NOMO-1 (cell line): Measurements from ENCODE around the gene DPEP2.
"Not testable (repeated sequence)": the region's sequence is repeated elsewhere in the genome, so short reads cannot be mapped to it uniquely, and the experiment has no call there.

Experiments used
- DNase-seq, 2 experiments: peaks; one replicate each; lab custom pipeline; 2025; ENCODE audit not compliant: unreplicated experiment in 2 of 2; lab: John Stamatoyannopoulos, UW

DPEP2 gene

GRCh38 chr16:68009157-68009735, 10.0 kb upstream of the DPEP2 start:
- no peak for DNase-seq

- peak; percentile 76 to 96 for DNase-seq
Measured at GRCh38 chr16:68005786-68006286, 6.6 kb upstream of the DPEP2 start.

- no peak for DNase-seq
Measured at GRCh38 chr16:68005211-68005610, 5.9 kb upstream of the DPEP2 start.

DNA sequence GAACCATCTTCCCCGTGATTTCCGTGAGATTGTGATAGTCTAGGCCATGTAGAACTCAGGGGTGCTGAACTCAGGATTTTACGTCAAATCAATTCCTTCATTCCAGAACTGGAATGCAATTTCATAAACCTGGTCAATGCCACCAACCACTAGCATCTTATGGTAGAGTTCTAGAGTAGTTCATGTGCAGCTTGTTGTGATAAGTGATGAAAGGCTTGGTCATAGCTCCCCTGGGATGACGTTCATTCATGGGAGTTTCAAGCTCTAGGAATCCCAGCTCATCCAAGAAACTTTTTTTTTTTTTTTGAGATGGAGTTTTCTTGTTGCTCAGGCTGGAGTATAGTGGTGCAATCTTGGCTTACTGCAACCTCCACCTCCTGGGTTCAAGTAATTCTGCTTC, 3.7 kb upstream of the DPEP2 start:
- no peak for DNase-seq

- no peak for DNase-seq
Measured at GRCh38 chr16:68000450-68000849, 1.2 kb upstream of the DPEP2 start.

DNA sequence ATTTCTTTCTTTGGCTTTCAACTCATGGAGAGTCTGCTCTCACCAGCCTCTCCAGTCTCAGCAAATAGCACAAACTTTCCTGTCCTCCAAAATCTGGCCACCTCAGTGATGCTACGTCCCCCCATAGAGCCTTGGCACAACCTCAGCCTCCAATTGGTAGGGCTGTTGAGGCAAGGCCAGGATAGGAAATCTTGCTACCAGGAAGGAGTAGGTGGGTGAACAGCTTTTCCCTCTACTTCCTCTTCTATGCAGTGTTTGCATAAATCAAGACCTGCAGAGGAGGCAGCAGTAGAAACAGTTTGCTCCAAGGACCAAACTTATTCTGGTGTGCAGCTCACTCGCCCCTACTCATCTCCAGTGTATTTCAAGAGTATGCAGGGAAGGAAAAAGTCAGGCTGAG, 701 bp upstream of the DPEP2 start:
- DNase-seq = peak; percentile 45 to 58

DNA sequence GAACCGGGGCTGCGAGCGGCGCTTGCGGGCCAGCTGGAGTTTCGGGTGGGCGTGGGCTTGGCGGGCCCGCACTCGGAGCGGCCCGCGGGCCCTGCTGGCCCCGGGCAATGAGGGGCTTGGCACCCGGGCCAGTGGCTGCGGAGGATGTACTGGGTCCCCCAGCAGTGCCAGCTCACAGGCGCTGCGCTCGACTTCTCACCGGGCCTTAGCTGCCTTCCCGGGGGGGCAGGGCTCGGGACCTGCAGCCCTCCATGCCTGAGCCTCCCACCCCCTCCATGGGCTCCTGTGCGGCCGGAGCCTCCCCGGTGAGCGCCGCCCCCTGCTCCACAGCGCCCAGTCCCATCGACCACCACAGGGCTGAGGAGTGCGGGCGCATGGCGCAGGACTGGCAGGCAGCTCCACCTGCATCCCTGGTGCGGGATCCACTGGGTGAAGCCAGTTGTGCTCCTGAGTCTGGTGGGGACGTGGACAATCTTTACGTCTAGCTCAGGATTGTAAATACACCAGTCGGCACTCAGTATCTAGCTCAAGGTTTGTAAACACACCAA, 979 bp downstream of the DPEP2 start:
- not testable (repeated sequence) for DNase-seq

DNA sequence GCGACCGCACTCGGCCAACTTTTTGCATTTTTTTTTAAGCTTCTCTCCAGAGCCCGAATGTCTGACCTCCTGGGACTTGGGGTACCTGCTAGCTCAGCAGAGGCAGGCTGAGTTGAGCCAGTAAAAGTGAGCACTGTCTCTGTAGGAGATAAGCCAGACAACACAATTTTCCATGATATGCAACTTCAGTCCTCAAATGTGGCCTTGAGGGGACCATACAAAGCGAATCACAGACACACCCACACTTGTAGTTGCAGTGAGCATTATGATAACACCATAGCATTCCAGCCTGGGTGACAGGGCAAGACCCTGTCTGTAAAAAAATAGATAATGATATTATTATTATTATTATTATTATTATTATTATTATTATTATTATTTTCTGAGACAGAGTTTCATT, 2.6 kb downstream of the DPEP2 start:
- no peak for DNase-seq

DNA sequence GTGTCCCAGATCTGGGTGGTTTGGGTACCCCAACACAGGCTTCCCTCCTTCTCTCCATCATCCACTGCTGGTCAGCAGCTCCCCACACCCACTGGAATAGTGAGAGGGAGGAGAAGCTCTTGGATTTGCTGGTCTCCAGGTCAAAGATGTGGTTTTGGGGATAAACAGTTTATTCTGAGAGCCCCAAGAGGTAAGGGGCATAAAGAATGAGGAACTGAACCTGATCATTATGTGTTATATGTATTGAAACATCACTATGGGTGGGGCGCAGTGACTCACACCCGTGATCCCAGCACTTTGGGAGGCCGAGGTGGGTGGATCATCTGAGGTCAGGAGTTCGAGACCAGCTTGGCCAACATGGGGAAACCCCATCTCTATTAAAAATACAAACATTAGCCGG, 3.9 kb downstream of the DPEP2 start:
- DNase-seq = peak; percentile 65 to 74

DNA sequence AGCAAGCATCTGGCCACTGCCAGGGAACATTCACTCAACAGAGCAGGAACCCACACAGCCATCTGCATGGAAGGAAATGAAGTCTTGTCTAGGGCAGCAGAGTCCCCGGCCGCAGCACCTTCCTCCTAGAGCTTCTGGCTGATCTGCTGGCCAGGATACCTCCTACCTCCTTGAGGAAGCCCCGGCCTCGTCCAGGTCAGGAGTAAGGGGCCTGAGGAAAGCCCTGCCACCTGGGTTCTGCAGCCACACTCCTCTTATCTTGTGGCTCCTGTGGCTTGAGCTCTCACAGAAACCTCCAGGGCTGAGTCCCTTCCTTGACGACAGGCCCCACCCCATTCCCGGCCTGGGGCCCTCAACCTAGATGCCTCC, 5.3 kb downstream of the DPEP2 start:
- not testable (repeated sequence) for DNase-seq

GRCh38 chr16:67993207-67994039, 5.9 kb downstream of the DPEP2 start:
- peak; percentile 85 to 91 for DNase-seq

- no peak for DNase-seq
Measured at GRCh38 chr16:67992661-67993206, 6.5 kb downstream of the DPEP2 start.

DNA sequence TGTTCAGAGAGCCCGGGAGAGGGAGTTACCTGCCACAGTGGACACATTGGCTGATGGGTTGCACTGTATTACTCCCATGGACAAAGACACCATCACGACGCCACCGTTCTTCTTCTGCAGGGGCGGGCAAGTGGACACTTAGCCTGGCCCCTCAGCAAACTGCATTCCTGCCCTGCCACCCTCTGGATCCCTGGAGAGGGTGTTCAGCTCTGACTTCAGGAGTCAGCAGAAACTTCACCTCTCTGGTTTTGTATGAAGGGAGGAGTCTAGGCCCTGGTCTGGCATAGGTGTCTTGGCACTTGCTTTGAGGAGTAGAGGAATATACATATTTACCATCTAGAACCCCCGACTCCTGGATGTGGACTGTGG, 9.3 kb downstream of the DPEP2 start:
- no peak for DNase-seq

DNA sequence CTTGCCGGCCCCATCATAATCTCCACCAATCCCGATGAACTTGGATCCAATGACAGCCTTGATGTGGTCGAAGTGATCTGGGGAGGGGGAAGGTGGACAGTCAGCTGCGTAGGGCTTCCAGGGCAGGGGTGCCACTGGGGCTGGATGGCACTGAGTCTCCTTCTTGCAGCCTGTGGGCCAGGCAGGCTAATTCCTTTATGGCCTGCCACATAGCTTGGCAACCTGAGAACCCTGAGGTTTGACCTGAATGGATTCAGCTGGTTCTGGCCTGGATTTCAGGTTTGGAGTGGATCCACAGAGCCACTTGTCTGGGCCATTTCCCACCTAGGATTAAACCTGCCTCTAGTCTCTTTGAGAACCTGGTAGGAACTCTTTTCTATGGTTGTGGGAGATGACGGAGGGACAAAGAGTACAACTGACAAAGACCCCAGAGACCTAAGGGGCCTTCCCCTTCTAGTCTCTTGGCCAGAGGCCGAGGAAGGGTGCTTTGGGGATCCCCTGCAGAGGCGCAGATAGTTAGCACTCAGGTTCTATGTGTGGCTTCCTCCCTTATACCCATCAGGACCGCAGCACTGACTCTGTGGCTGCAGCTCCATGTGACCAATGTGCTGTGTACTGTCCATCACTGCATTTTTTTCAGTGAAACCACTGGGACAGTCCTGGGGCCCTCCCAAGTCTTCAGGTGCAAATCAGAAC, 9.8 kb downstream of the DPEP2 start:
- DNase-seq = no peak

GRCh38 chr16:67988675-67989074, 10.6 kb downstream of the DPEP2 start:
- DNase-seq = no peak

DNA sequence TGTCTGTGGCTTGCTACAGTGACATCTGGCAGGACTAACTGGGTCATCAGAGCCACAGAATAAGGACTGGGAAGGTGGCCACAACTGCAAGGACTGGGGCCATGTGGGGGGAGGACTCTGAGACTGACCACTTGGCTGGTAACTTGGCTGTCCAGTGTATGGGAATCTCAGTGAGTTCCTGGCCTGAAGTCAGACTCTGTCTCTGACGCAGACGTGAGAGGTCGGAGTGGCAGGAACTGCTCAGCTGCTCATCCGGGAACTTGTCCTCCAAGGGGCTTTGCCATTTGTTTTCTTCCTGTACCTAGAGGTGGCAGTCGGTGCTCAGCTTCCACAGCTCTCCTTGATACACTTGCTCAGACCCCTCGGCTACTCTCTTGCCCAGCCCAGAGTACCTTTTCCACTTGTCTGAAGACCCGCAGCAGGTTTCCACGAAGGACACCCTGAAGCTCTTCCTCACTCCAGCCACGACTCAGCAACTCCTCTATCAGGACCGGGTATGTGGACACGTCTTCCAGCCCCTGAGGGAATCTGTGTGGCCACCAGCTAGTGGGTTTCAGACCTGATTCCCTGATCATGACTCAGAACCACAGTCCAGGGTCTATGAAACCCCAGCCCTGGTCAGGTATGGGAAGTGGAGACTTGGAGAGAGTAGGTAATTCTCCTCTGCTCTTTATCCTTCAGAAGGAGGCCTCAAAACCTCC, 11.7 kb downstream of the DPEP2 start:
- no peak for DNase-seq

DNA sequence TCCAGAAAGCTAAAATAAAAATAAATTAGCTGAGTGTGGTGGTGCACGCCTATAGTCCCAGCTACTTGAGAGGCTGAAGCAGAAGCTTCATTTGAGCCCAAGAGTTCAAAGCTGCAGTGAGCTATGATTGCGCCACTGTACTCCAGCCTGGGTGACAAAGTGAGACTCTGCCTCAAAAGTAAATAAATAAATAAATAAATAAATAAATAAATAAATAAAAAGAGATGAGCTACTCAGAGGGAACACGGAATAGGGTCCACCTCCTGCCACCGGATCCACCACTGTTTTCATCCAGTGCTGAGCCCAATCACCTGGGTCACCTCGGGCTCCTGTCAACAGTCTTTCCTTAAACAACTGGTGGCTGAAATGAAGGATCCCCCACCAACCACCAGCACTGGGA, 12.3 kb downstream of the DPEP2 start:
- no peak for DNase-seq

DNA sequence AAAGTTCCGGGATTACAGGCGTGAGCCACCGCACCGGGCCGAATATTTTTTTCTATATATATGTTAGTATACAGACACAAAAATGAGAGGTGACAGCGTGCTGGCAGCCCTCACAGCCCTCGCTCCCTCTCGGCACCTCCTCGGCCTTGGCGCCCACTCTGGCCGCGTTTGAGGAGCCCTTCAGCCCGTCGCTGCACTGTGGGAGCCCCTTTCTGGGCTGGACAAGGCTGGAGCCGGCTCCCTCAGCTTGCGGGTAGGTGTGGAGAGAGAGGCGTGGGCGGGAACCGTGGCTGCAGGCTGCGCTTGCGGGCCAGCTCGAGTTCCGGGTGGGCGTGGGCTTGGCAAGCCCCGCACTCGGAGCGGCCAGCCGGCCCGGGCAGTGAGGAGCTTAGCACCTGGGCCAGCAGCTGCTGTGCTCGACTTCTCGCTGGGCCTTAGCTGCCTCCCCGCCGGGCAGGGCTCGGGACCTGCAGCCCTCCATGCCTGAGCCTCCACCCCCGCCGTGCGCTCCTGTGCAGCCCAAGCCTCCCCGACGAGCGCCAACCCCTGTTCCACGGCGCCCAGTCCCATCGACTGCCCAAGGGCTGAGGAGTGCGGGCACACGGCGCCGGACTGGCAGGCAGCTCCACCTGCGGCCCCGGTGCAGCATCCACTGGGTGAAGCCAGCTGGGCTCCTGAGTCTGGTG, 17.1 kb downstream of the DPEP2 start:
- DNase-seq = no peak

GRCh38 chr16:67979955-67980678, 19.2 kb downstream of the DPEP2 start, which contains the start of gene DPEP3:
TSS of gene DPEP3 (minus strand) at chr16:67980499. CDS start at chr16:67980380, 119 bp downstream.
- DNase-seq = peak; percentile 48 to 59
